ENCODE measurements around the gene CCDC137. TPM values are rescaled to one million over a fixed set of nuclear protein-coding genes. Genes with fewer than 3 reads are reported as not detected.

Gene CCDC137
- polyA plus RNA-seq, 4 donors, result 11.4 to 21.0 (median 19.0) TPM

- no peak for DNase-seq (ENCODE audit: low read depth in 4 of 4, low spot score in 2 of 4)
Measured at GRCh38 chr17:81700353-81701287, 34.1 kb downstream of the CCDC137 start.

GRCh38 chr17:81701288-81702071, 34.9 kb downstream of the CCDC137 start:
- no peak for DNase-seq (ENCODE audit: low read depth in 4 of 4, low spot score in 2 of 4)

GRCh38 chr17:81702934-81703746, 36.6 kb downstream of the CCDC137 start, which contains the start of gene MRPL12:
Gene MRPL12, plus strand, starts transcription at chr17:81703367. Its CDS starts 135 bp downstream, at chr17:81703502.
- DNase-seq (ENCODE audit: low read depth in 4 of 4, low spot score in 2 of 4), result peak in 3 of 4 donors; percentile 72 to 92 (median 85)

- no peak for DNase-seq (ENCODE audit: low read depth in 4 of 4, low spot score in 2 of 4)
Measured at GRCh38 chr17:81703747-81704654, 37.5 kb downstream of the CCDC137 start.

- DNase-seq (ENCODE audit: low read depth in 4 of 4, low spot score in 2 of 4), result no peak
Measured at GRCh38 chr17:81705518-81706231, 39.1 kb downstream of the CCDC137 start.

GRCh38 chr17:81706232-81706611, 39.7 kb downstream of the CCDC137 start:
- no peak for DNase-seq (ENCODE audit: low read depth in 4 of 4, low spot score in 2 of 4)

GRCh38 chr17:81706757-81707624, 40.5 kb downstream of the CCDC137 start:
- DNase-seq (ENCODE audit: low read depth in 4 of 4, low spot score in 2 of 4), result no peak

GRCh38 chr17:81707725-81708646, 41.4 kb downstream of the CCDC137 start:
- no peak for DNase-seq (ENCODE audit: low read depth in 4 of 4, low spot score in 2 of 4)

GRCh38 chr17:81708739-81709185, 42.2 kb downstream of the CCDC137 start:
- DNase-seq (ENCODE audit: low read depth in 4 of 4, low spot score in 2 of 4), result no peak

GRCh38 chr17:81710514-81711308, 44.2 kb downstream of the CCDC137 start:
- DNase-seq (ENCODE audit: low read depth in 4 of 4, low spot score in 2 of 4), result no peak

GRCh38 chr17:81711814-81712467, 45.4 kb downstream of the CCDC137 start, which contains the start of gene SLC25A10:
Gene SLC25A10, plus strand, starts transcription at chr17:81712284. Its CDS starts 143 bp downstream, at chr17:81712427.
- no peak for DNase-seq (ENCODE audit: low read depth in 4 of 4, low spot score in 2 of 4)

- DNase-seq (ENCODE audit: low read depth in 4 of 4, low spot score in 2 of 4), result no peak
Measured at GRCh38 chr17:81712468-81713003, 46.0 kb downstream of the CCDC137 start.

GRCh38 chr17:81713004-81713555, 46.5 kb downstream of the CCDC137 start:
- no peak for DNase-seq (ENCODE audit: low read depth in 4 of 4, low spot score in 2 of 4)

GRCh38 chr17:81713556-81714411, 47.2 kb downstream of the CCDC137 start:
- DNase-seq (ENCODE audit: low read depth in 4 of 4, low spot score in 2 of 4), result no peak

Measured in left renal cortex interstitium (tissue), 4 donors.